Right cardiac atrium (tissue), 5 donors: ENCODE measurements around the gene CXXC5. TPM values are rescaled to one million over a fixed set of nuclear protein-coding genes. Genes with fewer than 3 reads are reported as not detected.

Experiments
- ATAC-seq, 2 donors: fragments of 200-7000 bp; cut with Tn5 transposase; one replicate each; pipeline versions ENCODE4 v1.8.0 to v1.9.1; 2020; ENCODE audit warnings: moderate library complexity in 2 of 2, mild to moderate bottlenecking in 1 of 2
- DNase-seq, 3 donors: peaks; one replicate each; pipeline ENCODE4 v3.0.0-alpha.2; 2020
- H3K27ac ChIP-seq: one replicate; pipeline ENCODE4 v1.5.1; 2013; ENCODE audit warnings: mild to moderate bottlenecking, low read length, control low read depth, moderate library complexity
- H3K27me3 ChIP-seq: one replicate; pipeline ENCODE4 v1.6.1; 2013; ENCODE audit not compliant: control insufficient read depth, insufficient read depth
- H3K4me1 ChIP-seq: one replicate; pipeline ENCODE4 v1.6.1; 2013; ENCODE audit warnings: low read length; ENCODE audit not compliant: control insufficient read depth, insufficient read depth
- H3K4me3 ChIP-seq: one replicate; pipeline ENCODE4 v1.5.1; 2013; ENCODE audit warnings: low read length, control low read depth
- H3K9me3 ChIP-seq: one replicate; pipeline ENCODE4 v1.6.1; 2013; ENCODE audit warnings: low read length; ENCODE audit not compliant: control insufficient read depth
- WGBS: extraction: QIAGEN DNeasy Blood & Tissue Kit; methylation state at CpG from one replicate; pipeline ENCODE4 v1.1.7; 2013; 5-methylcytosine and 5-hydroxymethylcytosine counted together
- intact Hi-C, 4 donors: fragments of 100-400 bp; cut with DNase I; formaldehyde crosslinking; loops; one replicate each; pipeline versions ENCODE4 v1.11.0 to v1.14.0; 2022 to 2023
- polyA plus RNA-seq: library from polyadenylated mRNA; stranded (reverse); fragments of 200-250 nt; gene quantifications from one replicate; pipeline ENCODE4 v1.2.3, GENCODE V29; 2013
- total RNA-seq, 4 donors: library from RNA; stranded (reverse); fragmentation: NEBNext Ultra II Directional; extraction: Animal tissue kit (Norgen Biotek cat#: 25700); gene quantifications; one replicate each; pipeline ENCODE4 v1.2.1, GENCODE V29; 2021
- donor health status: healthy with polysubstance abuse.
- donor health status: DM: no; HTN: yes; CAD: no.
- donor health status: DM: no; HTN: no; CAD: no.
- donor health status: DM: no; HTN: yes; CAD: no; lungs with severe emphysema.
- donor health status: DM: yes; HTN: yes; CAD: no.

Gene CXXC5
- total and polyA plus RNA-seq, 5 donors: 33.9 to 70.5 (median 48.7) TPM

GRCh38 chr5:139660923-139661814 is 13.0 kb downstream of the CXXC5 start:
- DNase-seq (peak; percentile 92 to 93 (median 93)), ATAC-seq (peak; percentile 75 to 78)
- intact Hi-C loops: no loop called here
- H3K27ac ChIP-seq: peak overlapping the region; percentile 64
- WGBS: 37% methylated on average over 41 of the region's 41 CpGs
- peaks cover 36% of the 10 kb centered on the region for H3K4me1 ChIP-seq
- no peak overlapping the region for H3K4me3 ChIP-seq
- no peaks in the 10 kb centered on the region for H3K9me3 ChIP-seq
- H3K27me3 ChIP-seq: no peaks in the 10 kb centered on the region

GRCh38 chr5:139662617-139663016 is 14.5 kb downstream of the CXXC5 start:
- peak overlapping the region; percentile 64 for H3K27ac ChIP-seq
- 81% methylated on average over 9 of the region's 9 CpGs for WGBS

DNA sequence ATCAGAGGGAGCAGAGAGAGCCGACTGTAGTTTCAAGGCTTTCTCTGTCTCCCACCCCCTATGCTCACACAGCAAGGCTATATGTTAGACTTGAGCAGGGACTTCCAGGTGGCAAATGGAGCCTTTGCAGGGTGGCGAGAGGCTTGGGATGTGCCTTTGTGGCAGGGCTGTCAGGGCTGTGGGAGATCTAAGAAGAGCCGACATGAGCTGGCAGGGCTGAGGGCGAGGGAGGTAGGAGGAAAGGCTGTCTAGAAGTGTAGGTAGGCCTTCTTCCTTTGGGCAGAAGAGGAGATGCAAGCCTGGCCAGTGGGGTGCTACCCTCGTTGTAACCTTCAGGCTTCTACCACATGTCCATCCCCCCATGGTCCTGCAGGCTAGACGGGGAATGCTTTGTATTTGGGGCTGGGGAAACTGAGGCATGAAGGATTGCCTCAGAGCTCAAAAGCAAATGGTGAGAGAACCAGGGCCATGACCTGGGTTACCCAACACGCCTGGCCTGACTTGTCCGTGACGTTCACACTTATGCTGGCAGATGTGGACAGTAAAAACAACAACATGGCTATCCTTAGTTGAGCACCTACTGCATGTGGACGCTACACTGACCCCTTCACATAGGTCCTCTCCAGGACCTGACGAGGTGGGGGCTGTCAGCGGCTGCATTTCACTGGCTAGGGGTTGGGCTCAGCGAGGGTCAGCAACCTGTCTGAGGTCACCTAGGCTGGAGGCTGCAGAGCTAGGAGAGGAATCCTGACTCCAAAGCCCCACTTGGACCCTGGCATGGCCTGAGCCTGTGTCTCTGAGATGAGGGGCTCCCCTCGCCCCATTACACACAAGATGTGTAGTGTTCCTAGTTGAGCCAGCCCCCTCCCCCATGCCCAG is 15.3 kb downstream of the CXXC5 start:
- peak in 1 of 3 donors; percentile 33 for DNase-seq
- Histone ChIP-seq H3K4me1 (peaks cover 24% of the 10 kb centered on the region), H3K4me3 (no peak overlapping the region), H3K27ac (peak overlapping the region; percentile 59), H3K27me3 (no peaks in the 10 kb centered on the region), H3K9me3 (no peaks in the 10 kb centered on the region)
- WGBS: 78% methylated on average over 14 of the region's 14 CpGs
- intact Hi-C loops: no loop called here
- no peak for ATAC-seq

More at GRCh38 chr5:139662617-139663016, 14.5 kb downstream of the CXXC5 start:
- no peaks in the 10 kb centered on the region for H3K9me3 ChIP-seq
- intact Hi-C loops: no loop called here
- H3K4me1 ChIP-seq: peaks cover 27% of the 10 kb centered on the region
- DNase-seq: peak in 1 of 3 donors; percentile 17
- no peak for ATAC-seq
- no peaks in the 10 kb centered on the region for H3K27me3 ChIP-seq
- H3K4me3 ChIP-seq: no peak overlapping the region

GRCh38 chr5:139664086-139664693 is 16.0 kb downstream of the CXXC5 start:
- ATAC-seq (no peak), DNase-seq (peak in 2 of 3 donors; percentile 76 to 77)
- no peaks in the 10 kb centered on the region for H3K9me3 ChIP-seq
- 63% methylated on average over 9 of the region's 9 CpGs for WGBS
- H3K4me1 ChIP-seq: peaks cover 19% of the 10 kb centered on the region
- no peak overlapping the region for H3K4me3 ChIP-seq
- H3K27me3 ChIP-seq: no peaks in the 10 kb centered on the region
- intact Hi-C loops: no loop called here
- peak overlapping the region; percentile 59 for H3K27ac ChIP-seq

- intact Hi-C loops: no loop called here
- peaks cover 14% of the 10 kb centered on the region for H3K4me1 ChIP-seq
- DNase-seq (peak in 2 of 3 donors; percentile 69 to 73), ATAC-seq (peak in 1 of 2 donors; percentile 3)
- H3K27me3 ChIP-seq: no peaks in the 10 kb centered on the region
- peak overlapping the region; percentile 59 for H3K27ac ChIP-seq
- WGBS: 75% methylated on average over 15 of the region's 15 CpGs
- no peaks in the 10 kb centered on the region for H3K9me3 ChIP-seq
- no peak overlapping the region for H3K4me3 ChIP-seq
Measured at GRCh38 chr5:139664727-139665351, 16.7 kb downstream of the CXXC5 start.

DNA sequence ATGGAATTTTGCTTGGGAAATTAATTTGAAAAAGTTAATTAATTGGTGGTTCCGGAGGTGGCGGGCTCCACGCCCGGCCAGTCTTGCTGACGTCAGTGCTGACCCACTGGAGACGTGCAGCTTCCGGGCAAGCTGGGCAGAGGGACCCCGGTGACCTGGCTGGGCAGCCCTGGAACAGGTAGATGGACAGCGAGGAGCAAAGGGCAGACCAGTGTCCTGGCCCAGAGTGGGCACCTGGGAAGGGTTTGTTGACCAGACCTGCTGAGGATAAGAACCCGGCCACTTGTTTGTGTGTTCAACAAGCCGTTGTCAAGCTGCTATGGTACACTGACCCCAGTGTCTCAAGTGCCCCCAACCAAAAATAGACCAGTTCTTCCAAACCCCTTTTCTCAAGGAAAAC is 17.5 kb downstream of the CXXC5 start:
- intact Hi-C loops: no loop called here
- DNase-seq (peak in 1 of 3 donors; percentile 47), ATAC-seq (no peak)
- Histone ChIP-seq H3K27ac (peak overlapping the region; percentile 59), H3K4me3 (no peak overlapping the region), H3K27me3 (no peaks in the 10 kb centered on the region), H3K9me3 (no peaks in the 10 kb centered on the region), H3K4me1 (peaks cover 15% of the 10 kb centered on the region)
- 78% methylated on average over 11 of the region's 11 CpGs for WGBS

DNA sequence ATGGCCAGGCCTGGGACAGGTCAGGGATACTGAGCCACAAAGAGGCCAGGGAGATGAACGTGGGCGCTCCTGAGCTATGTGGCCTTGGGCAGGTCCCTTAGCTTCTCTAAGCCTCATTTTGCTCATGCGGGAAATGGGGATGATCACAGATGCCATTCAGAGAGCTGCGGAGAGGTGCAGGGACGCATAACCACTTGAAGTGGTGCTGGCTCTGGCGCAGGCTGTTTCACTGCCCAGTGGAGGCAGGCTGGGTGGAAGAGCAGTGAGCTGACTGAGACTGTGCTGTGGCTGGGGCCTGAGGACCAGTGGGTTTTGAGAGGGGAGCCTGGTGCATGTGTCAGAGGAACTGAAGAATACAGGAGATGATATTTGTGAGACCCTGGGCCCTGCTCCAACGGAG is 18.4 kb downstream of the CXXC5 start:
- no peak overlapping the region for H3K4me3 ChIP-seq
- H3K27me3 ChIP-seq: no peaks in the 10 kb centered on the region
- 71% methylated on average over 7 of the region's 7 CpGs for WGBS
- peak in 2 of 3 donors; percentile 62 to 66 for DNase-seq
- intact Hi-C loops: no loop called here
- ATAC-seq: no peak
- no peaks in the 10 kb centered on the region for H3K9me3 ChIP-seq
- H3K27ac ChIP-seq: peak overlapping the region; percentile 59
- peaks cover 18% of the 10 kb centered on the region for H3K4me1 ChIP-seq

DNA sequence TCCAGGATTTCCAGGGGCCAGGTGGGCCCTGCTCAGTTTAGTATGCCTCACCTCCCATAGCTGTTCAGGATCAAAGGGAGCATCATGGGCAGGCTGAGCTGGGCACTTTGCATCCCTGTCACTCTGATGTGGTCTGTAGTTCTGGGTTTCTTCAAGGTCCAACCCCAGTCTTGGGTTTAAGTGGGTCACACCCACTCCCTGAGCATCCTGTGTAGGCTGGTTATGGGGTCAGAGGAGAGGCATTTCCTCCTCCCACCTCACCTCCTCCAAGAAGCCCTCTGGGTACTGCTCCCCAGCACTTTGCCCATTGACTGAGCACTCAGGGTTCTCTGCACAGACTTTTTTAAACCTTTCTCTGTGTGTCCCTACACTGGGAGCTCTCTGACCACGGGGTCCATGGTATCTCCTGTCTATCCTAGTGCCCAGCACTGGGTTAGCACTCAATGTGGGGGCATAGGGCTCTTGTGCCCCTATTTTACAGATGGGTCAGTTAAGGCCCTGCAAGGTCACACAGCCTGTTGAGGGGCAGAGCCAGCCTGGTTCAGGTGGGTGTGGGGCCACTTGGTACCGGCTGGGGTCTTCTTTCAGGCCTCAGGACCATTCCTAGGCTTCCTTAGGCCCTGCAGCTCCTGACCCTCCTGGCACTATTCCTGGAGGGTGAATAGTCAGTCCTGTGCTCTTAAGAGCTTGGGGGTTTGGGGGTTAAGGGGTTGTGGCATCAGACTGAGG is 19.0 kb downstream of the CXXC5 start:
- peaks cover 18% of the 10 kb centered on the region for H3K4me1 ChIP-seq
- no peaks in the 10 kb centered on the region for H3K9me3 ChIP-seq
- intact Hi-C loops: no loop called here
- no peak overlapping the region for H3K4me3 ChIP-seq
- WGBS: 82% methylated on average over 2 of the region's 2 CpGs
- DNase-seq (peak in 1 of 3 donors; percentile 30), ATAC-seq (no peak)
- no peaks in the 10 kb centered on the region for H3K27me3 ChIP-seq
- peak overlapping the region; percentile 95 for H3K27ac ChIP-seq

DNA sequence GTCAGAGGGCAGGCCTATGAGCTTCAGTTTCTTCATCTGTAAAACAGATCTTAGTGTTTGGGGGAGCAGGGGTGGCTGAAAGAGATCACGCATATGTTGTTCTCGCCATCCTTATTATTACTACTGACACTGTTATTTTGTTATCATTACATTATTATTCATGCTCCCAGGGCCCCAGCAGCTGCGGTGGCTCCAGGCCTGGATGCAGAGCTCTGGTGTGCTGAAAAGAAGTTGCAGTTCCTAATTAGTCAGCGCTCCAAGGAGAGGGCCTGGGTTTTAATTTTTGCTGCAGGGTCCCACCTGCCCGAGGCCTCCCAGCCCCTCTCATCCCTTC is 19.5 kb downstream of the CXXC5 start:
- peak overlapping the region; percentile 54 for H3K4me3 ChIP-seq

More for the DNA sequence above, 19.5 kb downstream of the CXXC5 start:
- intact Hi-C loops: no loop called here
- 25% methylated on average over 5 of the region's 5 CpGs for WGBS
- no peaks in the 10 kb centered on the region for H3K9me3 ChIP-seq
- peak overlapping the region; percentile 95 for H3K27ac ChIP-seq
- ATAC-seq (no peak), DNase-seq (no peak)
- peaks cover 18% of the 10 kb centered on the region for H3K4me1 ChIP-seq
- no peaks in the 10 kb centered on the region for H3K27me3 ChIP-seq
